Nephron (organoid): Measurements from ENCODE around the gene NDUFAF8.

Experiments used
- H3K27ac Mint-ChIP-seq, 3 experiments: 2 replicates each; pipeline ENCODE4 v1.8.0; 2020; ENCODE audit warnings: mixed read lengths in 3 of 3, mild to moderate bottlenecking in 2 of 3, moderate library complexity in 1 of 3
- H3K27me3 Mint-ChIP-seq: 2 replicates; pipeline ENCODE4 v1.8.0; 2021; ENCODE audit warnings: low read depth, mild to moderate bottlenecking, moderate library complexity, mixed read lengths
- H3K36me3 Mint-ChIP-seq: 2 replicates; pipeline ENCODE4 v1.8.0; 2020; ENCODE audit warnings: low read depth, mixed read lengths
- H3K4me1 Mint-ChIP-seq: 2 replicates; pipeline ENCODE4 v1.8.0; 2020; ENCODE audit warnings: mixed read lengths
- H3K4me3 Mint-ChIP-seq, 3 experiments: 2 replicates each; pipeline ENCODE4 v1.8.0; 2020; ENCODE audit warnings: mild to moderate bottlenecking in 3 of 3, mixed read lengths in 3 of 3, moderate library complexity in 2 of 3
- H3K9me3 Mint-ChIP-seq: 2 replicates; pipeline ENCODE4 v1.8.0; 2020; ENCODE audit warnings: mixed read lengths
- CTCF ChIP-seq, 3 experiments: fragments of 200-600 bp; sonication (generic); IDR thresholded peaks; one replicate each; pipeline ENCODE4 v1.5.0; 2021; ENCODE audit warnings: antibody characterized with exemption in 3 of 3; ENCODE audit not compliant: unreplicated experiment in 3 of 3

Gene NDUFAF8

GRCh38 chr17:81206166-81206565 is 33.0 kb upstream of the NDUFAF8 start:
- Mint-ChIP-seq H3K27ac (no peak overlapping the region), H3K9me3 (no peaks in the 10 kb centered on the region), H3K4me3 (no peak overlapping the region), H3K36me3 (peaks cover 5% of the 10 kb centered on the region), H3K27me3 (no peaks in the 10 kb centered on the region), H3K4me1 (no peaks in the 10 kb centered on the region)
- TF ChIP-seq CTCF (IDR thresholded peaks at IDR 0.05; ENCODE audit: unreplicated experiment in 3 of 3): no peak

GRCh38 chr17:81206657-81207056 is 32.5 kb upstream of the NDUFAF8 start:
- H3K4me1 Mint-ChIP-seq: no peaks in the 10 kb centered on the region
- no peak for TF ChIP-seq CTCF (IDR thresholded peaks at IDR 0.05; ENCODE audit: unreplicated experiment in 3 of 3)
- no peak overlapping the region for H3K4me3 Mint-ChIP-seq
- H3K27ac Mint-ChIP-seq: no peak overlapping the region
- no peaks in the 10 kb centered on the region for H3K9me3 Mint-ChIP-seq
- H3K27me3 Mint-ChIP-seq: no peaks in the 10 kb centered on the region
- H3K36me3 Mint-ChIP-seq: peaks cover 6% of the 10 kb centered on the region

GRCh38 chr17:81207610-81208581 is 31.2 kb upstream of the NDUFAF8 start:
- no peak for TF ChIP-seq CTCF (IDR thresholded peaks at IDR 0.05; ENCODE audit: unreplicated experiment in 3 of 3)
- Mint-ChIP-seq H3K9me3 (no peaks in the 10 kb centered on the region), H3K27ac (no peak overlapping the region), H3K4me1 (no peaks in the 10 kb centered on the region), H3K36me3 (peaks cover 6% of the 10 kb centered on the region), H3K4me3 (no peak overlapping the region), H3K27me3 (no peaks in the 10 kb centered on the region)

GRCh38 chr17:81208651-81209050 is 30.5 kb upstream of the NDUFAF8 start:
- Mint-ChIP-seq H3K4me1 (no peaks in the 10 kb centered on the region), H3K36me3 (peaks cover 6% of the 10 kb centered on the region), H3K27ac (no peak overlapping the region), H3K9me3 (no peaks in the 10 kb centered on the region), H3K4me3 (no peak overlapping the region), H3K27me3 (no peaks in the 10 kb centered on the region)
- TF ChIP-seq CTCF (IDR thresholded peaks at IDR 0.05; ENCODE audit: unreplicated experiment in 3 of 3): no peak

GRCh38 chr17:81209141-81209540 is 30.0 kb upstream of the NDUFAF8 start:
- H3K4me3 Mint-ChIP-seq: no peak overlapping the region
- H3K4me1 Mint-ChIP-seq: no peaks in the 10 kb centered on the region
- peaks cover 6% of the 10 kb centered on the region for H3K36me3 Mint-ChIP-seq
- TF ChIP-seq CTCF (IDR thresholded peaks at IDR 0.05; ENCODE audit: unreplicated experiment in 3 of 3): no peak
- no peak overlapping the region for H3K27ac Mint-ChIP-seq
- no peaks in the 10 kb centered on the region for H3K9me3 Mint-ChIP-seq
- no peaks in the 10 kb centered on the region for H3K27me3 Mint-ChIP-seq

GRCh38 chr17:81210466-81210865 is 28.7 kb upstream of the NDUFAF8 start:
- Mint-ChIP-seq H3K9me3 (no peaks in the 10 kb centered on the region), H3K4me1 (no peaks in the 10 kb centered on the region), H3K27me3 (no peaks in the 10 kb centered on the region), H3K27ac (no peak overlapping the region), H3K4me3 (no peak overlapping the region), H3K36me3 (peaks cover 6% of the 10 kb centered on the region)
- no peak for TF ChIP-seq CTCF (IDR thresholded peaks at IDR 0.05; ENCODE audit: unreplicated experiment in 3 of 3)
